Brain microvascular endothelial cell (primary cell): ENCODE measurements around the gene MCU.

ENCODE experiments used
- DNase-seq: peaks from one replicate; pipeline ENCODE4 v3.0.0-alpha.2; 2020
- H3K27ac ChIP-seq: fragments of 250-450 bp; sonication (Bioruptor Pico); 2 replicates; pipeline ENCODE4 v1.5.1; 2020; ENCODE audit warnings: mild to moderate bottlenecking, moderate library complexity
- H3K27me3 ChIP-seq: fragments of 250-450 bp; sonication (Bioruptor Pico); replicated peaks from 2 replicates; pipeline ENCODE4 v1.5.1; 2020; ENCODE audit warnings: mild to moderate bottlenecking
- H3K36me3 ChIP-seq: fragments of 250-450 bp; sonication (Bioruptor Pico); replicated peaks from 2 replicates; pipeline ENCODE4 v1.5.1; 2020; ENCODE audit warnings: mild to moderate bottlenecking
- H3K4me3 ChIP-seq: 2 replicates; pipeline ENCODE4 v1.5.1; 2011; ENCODE audit warnings: low read depth, mild to moderate bottlenecking, control low read depth, low read length, moderate library complexity
- CTCF ChIP-seq: IDR thresholded peaks from 2 replicates; pipeline ENCODE4 v1.5.1; 2011; ENCODE audit warnings: low read depth, mild to moderate bottlenecking, moderate library complexity, low read length, control low read depth, inconsistent platforms; ENCODE audit errors: missing control alignments
- in situ Hi-C: cut with HindIII; loops from 2 replicates; pipeline ENCODE4 v1.10.0; 2017; ENCODE audit warnings: low sequenced_read_pairs, low pct_ligation_motif_present

Gene MCU

GRCh38 chr10:72712136-72712535, 20.2 kb downstream of the MCU start:
- Histone ChIP-seq H3K27ac (peak overlapping the region; percentile 7), H3K27me3 (no peaks in the 10 kb centered on the region), H3K36me3 (no peaks in the 10 kb centered on the region), H3K4me3 (no peak overlapping the region)
- TF ChIP-seq CTCF = no peak
- in situ Hi-C loops = no loop called here
- no peak for DNase-seq

- no peaks in the 10 kb centered on the region for H3K36me3 ChIP-seq
Observed at GRCh38 chr10:72719941-72720592, 28.1 kb downstream of the MCU start.

GRCh38 chr10:72720814-72721660, 29.1 kb downstream of the MCU start:
- in situ Hi-C loops = no loop called here
- TF ChIP-seq CTCF = no peak
- Histone ChIP-seq H3K4me3 (no peak overlapping the region), H3K27me3 (no peaks in the 10 kb centered on the region), H3K36me3 (no peaks in the 10 kb centered on the region), H3K27ac (no peak overlapping the region)
- no peak for DNase-seq

More at GRCh38 chr10:72719941-72720592, 28.1 kb downstream of the MCU start:
- no peak overlapping the region for H3K4me3 ChIP-seq
- H3K27ac ChIP-seq = no peak overlapping the region
- in situ Hi-C loops = no loop called here
- no peaks in the 10 kb centered on the region for H3K27me3 ChIP-seq
- no peak for DNase-seq
- TF ChIP-seq CTCF = no peak

GRCh38 chr10:72727130-72727529, 35.2 kb downstream of the MCU start:
- DNase-seq = no peak
- H3K27me3 ChIP-seq = no peaks in the 10 kb centered on the region
- in situ Hi-C loops = no loop called here
- H3K36me3 ChIP-seq = no peaks in the 10 kb centered on the region
- no peak for TF ChIP-seq CTCF
- no peak overlapping the region for H3K4me3 ChIP-seq
- no peak overlapping the region for H3K27ac ChIP-seq

- H3K36me3 ChIP-seq = no peaks in the 10 kb centered on the region
- H3K27ac ChIP-seq = no peak overlapping the region
- no peak overlapping the region for H3K4me3 ChIP-seq
- no peak for TF ChIP-seq CTCF
- in situ Hi-C loops = no loop called here
- H3K27me3 ChIP-seq = no peaks in the 10 kb centered on the region
- DNase-seq = no peak
Observed at GRCh38 chr10:72728462-72728861, 36.5 kb downstream of the MCU start.

GRCh38 chr10:72729528-72729927, 37.6 kb downstream of the MCU start:
- Histone ChIP-seq H3K4me3 (no peak overlapping the region), H3K27ac (no peak overlapping the region), H3K27me3 (no peaks in the 10 kb centered on the region), H3K36me3 (no peaks in the 10 kb centered on the region)
- TF ChIP-seq CTCF = no peak
- in situ Hi-C loops = no loop called here
- DNase-seq = no peak
